ENCODE results near the gene IGF1R. TPM values are rescaled to one million over a fixed set of nuclear protein-coding genes. Genes with fewer than 3 reads are reported as not detected.

Gene IGF1R
- total and polyA plus RNA-seq, 2 donors (not counting 3 experiments of a cell fraction or from before 2014, with no cell fraction given) = 16.1 to 59.1 TPM

DNA sequence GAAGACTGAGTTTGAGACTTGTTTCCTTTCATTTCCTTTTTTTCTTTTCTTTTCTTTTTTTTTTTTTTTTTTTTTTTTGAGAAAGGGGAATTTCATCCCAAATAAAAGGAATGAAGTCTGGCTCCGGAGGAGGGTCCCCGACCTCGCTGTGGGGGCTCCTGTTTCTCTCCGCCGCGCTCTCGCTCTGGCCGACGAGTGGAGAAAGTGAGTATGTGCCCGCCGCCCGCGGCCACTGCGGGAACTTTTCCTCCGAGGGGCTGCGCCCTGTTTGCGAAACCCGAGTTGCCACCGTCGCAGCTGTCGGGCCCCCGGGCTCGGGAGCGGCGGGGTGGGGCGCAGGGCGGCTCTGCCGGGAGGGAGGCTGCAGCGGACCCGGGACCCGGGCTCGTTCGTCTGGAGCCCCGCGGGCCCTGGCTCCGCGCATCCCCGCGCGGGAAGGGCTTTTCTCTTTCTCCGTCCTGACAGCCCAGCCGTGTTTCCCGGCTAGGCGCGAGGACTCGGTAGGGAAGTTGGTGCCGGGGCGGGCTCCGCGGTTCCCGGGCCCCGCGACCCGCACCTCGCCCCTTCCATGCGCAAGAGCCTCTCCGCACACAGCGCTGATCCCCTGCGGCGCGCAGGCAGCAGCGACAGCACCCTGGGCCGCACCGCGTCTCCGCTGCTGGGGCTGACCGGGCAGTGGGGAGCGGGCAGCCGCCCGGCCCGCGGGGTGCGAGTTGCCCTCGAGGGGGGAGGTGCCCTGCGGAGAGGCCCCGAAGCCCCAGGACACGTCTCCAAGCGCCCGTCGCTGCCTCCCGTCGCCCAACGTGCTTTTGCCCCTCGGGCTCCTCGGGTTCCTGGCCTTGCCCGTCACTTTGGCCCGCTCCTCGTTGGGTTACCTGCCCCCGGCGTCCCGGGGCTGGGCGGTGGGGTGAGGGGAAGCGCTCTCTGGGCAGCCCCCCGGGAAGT, 1.4 kb downstream of the IGF1R start:
- Histone ChIP-seq H3K79me2 (ENCODE audit: control insufficient read depth, insufficient read depth, low read length) (peaks cover 41% of the 10 kb centered on the region), H3K9me3 (replicated peaks; ENCODE audit: control insufficient read depth, insufficient read depth, low read length) (no peaks in the 10 kb centered on the region), H3K27ac (ENCODE audit: insufficient read depth, low read depth, low read length) (peak overlapping the region; percentile 62), H3K36me3 (ENCODE audit: control insufficient read depth in 2 of 2, extremely low read depth in 1 of 2, insufficient read depth in 2 of 2, low read length in 2 of 2) (no peaks in the 10 kb centered on the region), H3K4me2 (ENCODE audit: insufficient read depth, low read length) (peak overlapping the region; percentile 47), H3K27me3 (ENCODE audit: control insufficient read depth in 2 of 2, insufficient read depth in 2 of 2, low read length in 2 of 2) (peaks cover 2 to 14% of the 10 kb centered on the region in 2 experiments), H3K9me1 (replicated peaks; ENCODE audit: control insufficient read depth, extremely low read depth, insufficient read depth, low read length) (no peaks in the 10 kb centered on the region), H2AFZ (ENCODE audit: low read depth, low read length) (no peak overlapping the region), H3K4me1 (ENCODE audit: control insufficient read depth, extremely low read depth, insufficient read depth, low read length) (peaks cover 24% of the 10 kb centered on the region), H3K9ac (replicated peaks; ENCODE audit: extremely low read depth, insufficient read depth, low read length) (peak overlapping the region; percentile 67), H3K4me3 (replicated peaks in 1 of 3; ENCODE audit: insufficient read depth in 1 of 3, low read depth in 1 of 3, low read length in 3 of 3) (peak overlapping the region; percentile 64 to 96 (median 65)), H4K20me1 (replicated peaks; ENCODE audit: control insufficient read depth, extremely low read depth, insufficient read depth, low read length) (peaks cover 3% of the 10 kb centered on the region)
- no peak for FAIRE-seq
- dilution Hi-C loops (cut with MboI; ENCODE audit: extremely low pct_ligation_motif_present, low sequenced_read_pairs) = loop anchor here (25.0 kb wide), 1 partner anchor 238 kb away; no protein-coding TSS in a partner anchor
- no TSS peak for BruUV-seq (replicated peaks)
- DNase-seq (ENCODE audit: low read depth, low spot score) = peak; percentile 24
- CTCF ChIA-PET = interaction anchor here (0.8 to 4.3 kb wide), 8 partner anchors 9 to 427 kb away, joined by 3 to 46 read pairs (median 9); no protein-coding TSS in a partner anchor
- intact Hi-C loops (cut with micrococcal nuclease) = loop anchor here (2.0 to 10.0 kb wide), 3 partner anchors 207 to 565 kb away; no protein-coding TSS in a partner anchor
- POLR2A ChIA-PET = no interaction called here
- TF ChIP-seq, protein P1, sequence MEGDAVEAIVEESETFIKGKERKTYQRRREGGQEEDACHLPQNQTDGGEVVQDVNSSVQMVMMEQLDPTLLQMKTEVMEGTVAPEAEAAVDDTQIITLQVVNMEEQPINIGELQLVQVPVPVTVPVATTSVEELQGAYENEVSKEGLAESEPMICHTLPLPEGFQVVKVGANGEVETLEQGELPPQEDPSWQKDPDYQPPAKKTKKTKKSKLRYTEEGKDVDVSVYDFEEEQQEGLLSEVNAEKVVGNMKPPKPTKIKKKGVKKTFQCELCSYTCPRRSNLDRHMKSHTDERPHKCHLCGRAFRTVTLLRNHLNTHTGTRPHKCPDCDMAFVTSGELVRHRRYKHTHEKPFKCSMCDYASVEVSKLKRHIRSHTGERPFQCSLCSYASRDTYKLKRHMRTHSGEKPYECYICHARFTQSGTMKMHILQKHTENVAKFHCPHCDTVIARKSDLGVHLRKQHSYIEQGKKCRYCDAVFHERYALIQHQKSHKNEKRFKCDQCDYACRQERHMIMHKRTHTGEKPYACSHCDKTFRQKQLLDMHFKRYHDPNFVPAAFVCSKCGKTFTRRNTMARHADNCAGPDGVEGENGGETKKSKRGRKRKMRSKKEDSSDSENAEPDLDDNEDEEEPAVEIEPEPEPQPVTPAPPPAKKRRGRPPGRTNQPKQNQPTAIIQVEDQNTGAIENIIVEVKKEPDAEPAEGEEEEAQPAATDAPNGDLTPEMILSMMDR (IDR thresholded peaks at IDR 0.05; ENCODE audit: extremely low read depth in 1 of 2, insufficient read depth in 1 of 2, low read depth in 1 of 2, low read length in 2 of 2) = peak in 1 of 2 donors; percentile 24
- TF ChIP-seq POLR2AphosphoS5 (IDR thresholded peaks at IDR 0.05; ENCODE audit: insufficient read depth, low read depth, low read length) = peak; percentile 11
- TF ChIP-seq, protein P2, sequence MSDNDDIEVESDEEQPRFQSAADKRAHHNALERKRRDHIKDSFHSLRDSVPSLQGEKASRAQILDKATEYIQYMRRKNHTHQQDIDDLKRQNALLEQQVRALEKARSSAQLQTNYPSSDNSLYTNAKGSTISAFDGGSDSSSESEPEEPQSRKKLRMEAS (IDR thresholded peaks at IDR 0.05; ENCODE audit: insufficient read depth, insufficient read length) = no peak
